ENCODE results near the gene GPI. TPM values are rescaled to one million over a fixed set of nuclear protein-coding genes. Genes with fewer than 3 reads are reported as not detected.

The GPI gene
- total RNA-seq, 1 experiment from 2014 or later: 403 TPM

Other genes with a start within 250 kb of the GPI start
- 175 and 201 TPM in 2 replicates for gene LSM14A, start 192.7 kb upstream of the GPI start, total RNA-seq (2014; rRNA removed; shearing (Covaris generic))
- 13.9 and 14.2 TPM in 2 replicates for gene GARRE1, start 110.6 kb upstream of the GPI start, total RNA-seq (2014; rRNA removed; shearing (Covaris generic))
- gene PDCD2L, start 39.2 kb downstream of the GPI start, total RNA-seq (2014; rRNA removed; shearing (Covaris generic)): 83.2 and 89.6 TPM in 2 replicates
- 160 and 174 TPM in 2 replicates for gene UBA2, start 63.2 kb downstream of the GPI start, total RNA-seq (2014; rRNA removed; shearing (Covaris generic))
- gene WTIP, start 116.6 kb downstream of the GPI start, total RNA-seq (2014; rRNA removed; shearing (Covaris generic)): 2.1 and 3.9 TPM in 2 replicates

All from HT-29 (cell line).